H1 (cell line): ENCODE measurements around the gene ACBD4. TPM values are rescaled to one million over a fixed set of nuclear protein-coding genes. Genes with fewer than 3 reads are reported as not detected.

ENCODE experiments used
- CTCF ChIA-PET: fragments of 300-600 bp; sonication (Branson Sonifier 250); formaldehyde crosslinking; loops from one replicate; lab custom pipeline; 2021; ENCODE audit not compliant: partially characterized antibody; lab: Charles Lee
- POLR2A ChIA-PET: fragments of 300-600 bp; sonication (Branson Sonifier 250); formaldehyde crosslinking; loops from one replicate; lab custom pipeline; 2021; ENCODE audit warnings: inconsistent platforms; ENCODE audit not compliant: partially characterized antibody; lab: Charles Lee
- DNase-seq, 2 experiments: peaks; one replicate each; pipeline versions ENCODE4 v3.0.0 to v3.0.0-alpha.2; 2010 to 2022; ENCODE audit warnings: low spot score in 2 of 2, low read depth in 1 of 2, mixed read lengths in 1 of 2
- FAIRE-seq: peaks from 2 replicates; lab custom pipeline; 2011; peaks lifted over from hg19 to GRCh38; lab: Jason Lieb, UNC
- H2AFZ ChIP-seq: 2 replicates; pipeline ENCODE4 v1.8.1; 2012; ENCODE audit warnings: low read length, inconsistent platforms
- H2AK5ac ChIP-seq: 2 replicates; pipeline ENCODE4 v1.6.1; 2013; ENCODE audit warnings: low read depth, low read length
- H2BK120ac ChIP-seq: replicated peaks from 2 replicates; pipeline ENCODE3; 2013; ENCODE audit warnings: low read depth, low read length, inconsistent platforms
- H2BK12ac ChIP-seq: 2 replicates; pipeline ENCODE4 v1.6.1; 2013; ENCODE audit warnings: low read depth, low read length
- H2BK15ac ChIP-seq: 2 replicates; pipeline ENCODE4 v1.6.1; 2013; ENCODE audit warnings: low read length
- H2BK20ac ChIP-seq: 2 replicates; pipeline ENCODE4 v1.6.1; 2013; ENCODE audit warnings: low read length
- H2BK5ac ChIP-seq: 2 replicates; pipeline ENCODE4 v1.6.1; 2013; ENCODE audit warnings: low read depth, low read length
- H3K14ac ChIP-seq: 2 replicates; pipeline ENCODE4 v1.6.1; 2013; ENCODE audit warnings: inconsistent platforms; ENCODE audit not compliant: insufficient read length
- H3K18ac ChIP-seq: 2 replicates; pipeline ENCODE4 v1.6.1; 2013; ENCODE audit warnings: low read length; ENCODE audit errors: extremely low read depth
- H3K23ac ChIP-seq: 2 replicates; pipeline ENCODE4 v1.6.1; 2013; ENCODE audit warnings: inconsistent platforms; ENCODE audit not compliant: insufficient read length
- H3K23me2 ChIP-seq: 2 replicates; pipeline ENCODE4 v1.6.1; 2013; ENCODE audit warnings: low read depth, low read length
- H3K27ac ChIP-seq: 2 replicates; pipeline ENCODE4 v1.6.1; 2011; ENCODE audit warnings: low read depth, low read length, inconsistent platforms
- H3K27me3 ChIP-seq, 4 experiments: replicated peaks in 1 of 4; 1 replicate in 1 of 4; 2 replicates in 3 of 4; pipeline versions ENCODE4 v1.6.1 to v1.8.1; 2011 to 2013; ENCODE audit warnings: low read length in 3 of 4, mild to moderate bottlenecking in 3 of 4, inconsistent platforms in 2 of 4, mixed read lengths in 2 of 4, moderate library complexity in 1 of 4; ENCODE audit not compliant: control insufficient read depth in 3 of 4, insufficient read depth in 3 of 4; ENCODE audit errors: extremely low read depth in 1 of 4
- H3K36me3 ChIP-seq, 4 experiments: 2 replicates each; pipeline versions ENCODE4 v1.6.1 to v1.8.1; 2011 to 2013; ENCODE audit warnings: mild to moderate bottlenecking in 4 of 4, low read length in 3 of 4, moderate library complexity in 2 of 4, control low read depth in 1 of 4, inconsistent platforms in 1 of 4; ENCODE audit not compliant: insufficient read depth in 4 of 4, control insufficient read depth in 2 of 4
- H3K4ac ChIP-seq: replicated peaks from 2 replicates; pipeline ENCODE3; 2013; ENCODE audit warnings: low read length, low read depth, mixed read lengths, inconsistent platforms; ENCODE audit not compliant: insufficient read length
- H3K4me1 ChIP-seq, 4 experiments: replicated peaks in 1 of 4; 1 replicate in 1 of 4; 2 replicates in 3 of 4; pipeline versions ENCODE4 v1.6.1 to v1.8.1; 2011 to 2013; ENCODE audit warnings: low read length in 3 of 4, inconsistent platforms in 2 of 4, mixed read lengths in 1 of 4; ENCODE audit not compliant: insufficient read depth in 4 of 4, control insufficient read depth in 3 of 4
- H3K4me2 ChIP-seq, 2 experiments: 2 replicates each; pipeline versions ENCODE4 v1.6.1 to v1.8.1; 2011 to 2013; ENCODE audit warnings: low read depth in 2 of 2, low read length in 2 of 2, control low read depth in 1 of 2, inconsistent platforms in 1 of 2, mild to moderate bottlenecking in 1 of 2; ENCODE audit not compliant: insufficient read depth in 1 of 2
- H3K4me3 ChIP-seq, 4 experiments: fragments of 200-600, 300-600 bp in 1 of 4; sonication (generic), shearing (Covaris generic), sonication (Bioruptor Twin) in 1 of 4; 2 replicates each; pipeline versions ENCODE4 v1.5.1 to v1.8.1; 2011 to 2016; ENCODE audit warnings: low read length in 4 of 4, low read depth in 3 of 4, control low read depth in 2 of 4, inconsistent platforms in 2 of 4, mild to moderate bottlenecking in 2 of 4, mixed read lengths in 1 of 4, moderate library complexity in 1 of 4; ENCODE audit not compliant: insufficient read depth in 2 of 4; ENCODE audit errors: extremely low read depth in 1 of 4
- H3K56ac ChIP-seq: replicated peaks from 2 replicates; pipeline ENCODE3; 2013; ENCODE audit warnings: low read depth, mild to moderate bottlenecking, mixed read lengths, low read length, inconsistent platforms; ENCODE audit not compliant: insufficient read length
- H3K79me1 ChIP-seq: 2 replicates; pipeline ENCODE4 v1.6.1; 2013; ENCODE audit warnings: low read depth, low read length, control low read depth
- H3K79me2 ChIP-seq, 2 experiments: 2 replicates each; pipeline versions ENCODE4 v1.6.1 to v1.8.1; 2012 to 2013; ENCODE audit warnings: low read length in 2 of 2, mild to moderate bottlenecking in 2 of 2, inconsistent platforms in 1 of 2; ENCODE audit not compliant: insufficient read depth in 2 of 2, control insufficient read depth in 1 of 2
- H3K9ac ChIP-seq, 4 experiments: replicated peaks in 1 of 4; 1 replicate in 1 of 4; 2 replicates in 3 of 4; pipeline versions ENCODE4 v1.6.1 to v1.8.1; 2011 to 2013; ENCODE audit warnings: low read depth in 3 of 4, low read length in 3 of 4, control low read depth in 2 of 4, mild to moderate bottlenecking in 2 of 4, moderate library complexity in 2 of 4, inconsistent platforms in 1 of 4; ENCODE audit errors: extremely low read depth in 1 of 4
- H3K9me3 ChIP-seq, 2 experiments: 2 replicates each; pipeline versions ENCODE4 v1.6.1 to v1.8.1; 2012 to 2013; ENCODE audit warnings: mild to moderate bottlenecking in 2 of 2, moderate library complexity in 2 of 2, control low read depth in 1 of 2, inconsistent platforms in 1 of 2, low read depth in 1 of 2, low read length in 1 of 2, mixed read lengths in 1 of 2; ENCODE audit not compliant: insufficient read depth in 2 of 2
- H4K20me1 ChIP-seq, 2 experiments: replicated peaks in 1 of 2; 2 replicates each; pipeline versions ENCODE3 to v1.8.1; 2011 to 2013; ENCODE audit warnings: inconsistent platforms in 2 of 2, low read length in 2 of 2, mild to moderate bottlenecking in 1 of 2; ENCODE audit not compliant: insufficient read depth in 2 of 2, control insufficient read depth in 1 of 2
- H4K5ac ChIP-seq: 2 replicates; pipeline ENCODE4 v1.6.1; 2013; ENCODE audit warnings: low read length, low read depth, mixed read lengths, inconsistent platforms; ENCODE audit not compliant: insufficient read length
- H4K8ac ChIP-seq: 2 replicates; pipeline ENCODE4 v1.8.0; 2013; ENCODE audit warnings: mild to moderate bottlenecking, moderate library complexity, low read length, inconsistent platforms; ENCODE audit not compliant: insufficient read depth; ENCODE audit errors: extremely low read depth
- H4K91ac ChIP-seq: replicated peaks from 2 replicates; pipeline ENCODE3; 2013; ENCODE audit warnings: low read length, mixed read lengths, inconsistent platforms; ENCODE audit not compliant: insufficient read length
- CBX5 ChIP-seq: fragments of 300-800, 300-1000 bp; sonication (generic); IDR thresholded peaks from 2 replicates; pipeline ENCODE4 v1.7.1; 2016; ENCODE audit warnings: antibody characterized with exemption, low read length, low read depth
- CREB1 ChIP-seq: IDR thresholded peaks from 2 replicates; pipeline ENCODE4 v1.6.1; 2012; ENCODE audit warnings: inconsistent platforms
- EZH2 ChIP-seq: fragments of 200-600 bp; sonication (generic); IDR thresholded peaks from 2 replicates; pipeline ENCODE4 v1.7.1; 2012; ENCODE audit warnings: low read depth, mild to moderate bottlenecking, moderate library complexity, low read length, inconsistent platforms; ENCODE audit not compliant: severe bottlenecking
- GTF2F1 ChIP-seq: IDR thresholded peaks from 2 replicates; pipeline ENCODE4 v1.6.1; 2012; ENCODE audit warnings: low read depth, low read length, improper control_type of control experiment, borderline replicate concordance
- HDAC6 ChIP-seq: IDR thresholded peaks from one replicate; pipeline ENCODE4 v1.7.1; 2012; ENCODE audit warnings: low read depth, mild to moderate bottlenecking, inconsistent platforms, low read length, moderate library complexity
- KDM4A ChIP-seq: IDR thresholded peaks from one replicate; pipeline ENCODE4 v1.7.1; 2012; ENCODE audit warnings: low read depth, mild to moderate bottlenecking, moderate library complexity, low read length, inconsistent platforms; ENCODE audit not compliant: severe bottlenecking
- SP1 ChIP-seq: IDR thresholded peaks from 2 replicates; pipeline ENCODE4 v1.6.1; 2011; ENCODE audit warnings: low read depth, low read length
- SP4 ChIP-seq: IDR thresholded peaks from 2 replicates; pipeline ENCODE4 v1.6.1; 2012; ENCODE audit warnings: low read length, inconsistent platforms
- WGBS, 2 experiments: shearing (Covaris generic) in 1 of 2; methylation state at CpG; one replicate each; pipeline versions ENCODE4 v1.1.6 to v1.1.7; 2013 to 2015; ENCODE audit warnings: low lambda C conversion rate in 2 of 2, mixed read lengths in 2 of 2, inconsistent platforms in 1 of 2, low coverage in 1 of 2, missing lambda C conversion rate in 1 of 2; ENCODE audit not compliant: insufficient replicate concordance in 2 of 2, insufficient coverage in 1 of 2, insufficient read length in 1 of 2; ENCODE audit errors: extremely low coverage in 1 of 2, missing lambda C conversion rate in 1 of 2; 5-methylcytosine and 5-hydroxymethylcytosine counted together
- polyA plus RNA-seq, 7 experiments: library from polyadenylated mRNA; depleted of rRNA in 3 of 7; stranded (reverse) in 5 of 7; unstranded in 2 of 7; fragments of >200 nt in 5 of 7; fragments of 200-250 nt in 2 of 7; gene quantifications; 1 replicate in 5 of 7; 2 replicates in 1 of 7; 4 replicates in 1 of 7; pipeline versions ENCODE4 v1.2.1 to v1.2.3, GENCODE V29; 2011 to 2013; ENCODE audit warnings: missing spikeins in 2 of 7, mixed read lengths in 2 of 7
- total RNA-seq: library from RNA; stranded (reverse); fragmentation: NEBNext Ultra II Directional; extraction: Animal tissue kit (Norgen Biotek cat#: 25700); gene quantifications from 2 replicates; pipeline ENCODE4 v1.2.1, GENCODE V29; 2021

ACBD4 gene
- total and polyA plus RNA-seq, 2 of the 8 experiments (the other 6 are each of a cell fraction or from before 2014, with no cell fraction given) = 7.3 to 10.7 TPM

GRCh38 chr17:45118691-45119090 lies 16.8 kb upstream of the ACBD4 start:
- no peak overlapping the region for H3K14ac ChIP-seq
- CTCF ChIA-PET = interaction anchor here (0.6 to 4.7 kb wide), 15 partner anchors 11 to 198 kb away, joined by 3 to 50 read pairs (median 4); partner anchors contain the start of genes ACBD4 and PLCD3
- peaks cover 0 to 9% (median 5%) of the 10 kb centered on the region in 4 experiments; a peak in 3 of 7 replicates for H3K4me1 ChIP-seq
- H3K9me3 ChIP-seq = no peaks in the 10 kb centered on the region
- no peak overlapping the region for H2BK120ac ChIP-seq
- POLR2A ChIA-PET = interaction anchor here (1.0 to 2.0 kb wide), 5 partner anchors 10 to 38 kb away, joined by 3 to 8 read pairs (median 5); partner anchors contain the start of gene HEXIM1
- H3K4me3 ChIP-seq = no peak overlapping the region
- no peak overlapping the region for H3K23ac ChIP-seq
- no peak overlapping the region for H2AFZ ChIP-seq
- WGBS, 2 experiments = 94% methylated on average over 19 of the region's 23 CpGs; no CpG with 5 or more reads in 1 of the 2 experiments
- H3K9ac ChIP-seq = no peak overlapping the region
- no peaks in the 10 kb centered on the region for H3K36me3 ChIP-seq
- H3K4ac ChIP-seq = no peak overlapping the region
- no peaks in the 10 kb centered on the region for H3K27me3 ChIP-seq
- H3K79me2 ChIP-seq = no peaks in the 10 kb centered on the region
- no peaks in the 10 kb centered on the region for H3K79me1 ChIP-seq
- H2BK12ac ChIP-seq = no peak overlapping the region
- no peak overlapping the region for H2BK15ac ChIP-seq
- H4K8ac ChIP-seq = no peak overlapping the region
- H3K27ac ChIP-seq = no peak overlapping the region
- no peak overlapping the region for H4K5ac ChIP-seq
- no peak for DNase-seq
- no peak overlapping the region for H3K56ac ChIP-seq
- no peak for TF ChIP-seq SP4
- no peak for TF ChIP-seq SP1
- no peak for TF ChIP-seq HDAC6
- TF ChIP-seq CBX5 = no peak
- no peak for TF ChIP-seq EZH2
- TF ChIP-seq KDM4A = no peak
- TF ChIP-seq GTF2F1 = no peak
- no peak for TF ChIP-seq CREB1
- TF ChIP-seq, all 59 proteins: peak for 0
- H3K4me2 ChIP-seq = no peak overlapping the region
- no peak overlapping the region for H2BK5ac ChIP-seq
- H2BK20ac ChIP-seq = no peak overlapping the region
- no peak overlapping the region for H2AK5ac ChIP-seq
- H3K23me2 ChIP-seq = no peaks in the 10 kb centered on the region
- peaks cover 0 to 2% of the 10 kb centered on the region in 2 experiments for H4K20me1 ChIP-seq
- H4K91ac ChIP-seq = no peak overlapping the region
- no peak for FAIRE-seq
- H3K18ac ChIP-seq = no peak overlapping the region
